ENCODE data around the gene ETV5. TPM values are rescaled to one million over a fixed set of nuclear protein-coding genes. Genes with fewer than 3 reads are reported as not detected.

The ETV5 gene
- total and polyA plus RNA-seq, 10 of the 15 experiments (the other 5 are each of a cell fraction or from before 2014, with no cell fraction given): 5.0 to 18.4 (median 7.4) TPM

- intact Hi-C loops (cut with micrococcal nuclease; ENCODE audit: unreplicated experiment): no loop called here
- in situ Hi-C loops (cut with MboI): no loop called here
- no peak overlapping the region for H3K4me3 ChIP-seq
- WGBS (ENCODE audit: insufficient coverage, insufficient replicate concordance, low lambda C conversion rate, missing lambda C conversion rate): 49% methylated on average over 7 of the region's 7 CpGs
- ChIA-PET SMC1A (ENCODE audit: uncharacterized antibody, unreplicated experiment) (no interaction called here), POLR2A (no interaction called here), CTCF (interaction anchor here (0.6 kb wide), 1 partner anchor 227 kb away, joined by 4 read pairs; no protein-coding TSS in a partner anchor), RAD21 (ENCODE audit: unreplicated experiment) (no interaction called here)
- H3K9ac ChIP-seq (ENCODE audit: control insufficient read depth, insufficient read depth, low read length): no peak overlapping the region
- no peak for DNase-seq (ENCODE audit: low read depth, low spot score)
- BruUV-seq (replicated peaks): no TSS peak
- H4K20me1 ChIP-seq (ENCODE audit: control insufficient read depth, insufficient read depth): no peaks in the 10 kb centered on the region
- no peak overlapping the region for H3K4me2 ChIP-seq (ENCODE audit: control insufficient read depth, insufficient read depth)
- H3K4me1 ChIP-seq (ENCODE audit: control insufficient read depth, insufficient read depth, low read length): no peaks in the 10 kb centered on the region
- H2AFZ ChIP-seq (ENCODE audit: control insufficient read depth, low read depth, low read length): no peak overlapping the region
- peaks cover 0 to 1% of the 10 kb centered on the region in 2 experiments; a peak in 2 of 4 replicates for H3K27me3 ChIP-seq (replicated peaks in 1 of 2; ENCODE audit: control insufficient read depth in 2 of 2, insufficient read depth in 2 of 2, low read length in 1 of 2)
- ATAC-seq: no peak
- H3K9me3 ChIP-seq (replicated peaks; ENCODE audit: control insufficient read depth, insufficient read depth, low read length): no peaks in the 10 kb centered on the region; the same call in 2 of the 3 replicates
- no peak for FAIRE-seq
- no peak overlapping the region for H3K27ac ChIP-seq (ENCODE audit: control insufficient read depth, insufficient read depth)
- no peaks in the 10 kb centered on the region for H3K36me3 ChIP-seq (ENCODE audit: control insufficient read depth in 2 of 2, insufficient read depth in 2 of 2, low read length in 1 of 2)
- no peaks in the 10 kb centered on the region for H3K79me2 ChIP-seq (ENCODE audit: control insufficient read depth, insufficient read depth, low read length)
- TF ChIP-seq MXI1 (IDR thresholded peaks at IDR 0.05; ENCODE audit: low read depth, low read length) (no peak), ATF2 (IDR thresholded peaks at IDR 0.05; ENCODE audit: low read length) (no peak), NFYB (IDR thresholded peaks at IDR 0.05; ENCODE audit: insufficient read depth, low read depth, low read length) (no peak), SMC3 (IDR thresholded peaks at IDR 0.05; ENCODE audit: borderline replicate concordance, low read length) (no peak), REST (IDR thresholded peaks at IDR 0.05; ENCODE audit: low read depth, low read length) (no peak), JUNB (IDR thresholded peaks at IDR 0.05) (no peak), EED (IDR thresholded peaks at IDR 0.05; ENCODE audit: low read depth) (no peak), MYC (IDR thresholded peaks at IDR 0.05; ENCODE audit: insufficient read depth, insufficient read length, insufficient replicate concordance, low read length, severe bottlenecking) (no peak), NFXL1 (IDR thresholded peaks at IDR 0.05; ENCODE audit: borderline replicate concordance) (no peak), RB1 (IDR thresholded peaks at IDR 0.05; ENCODE audit: borderline replicate concordance) (no peak), SUZ12 (IDR thresholded peaks at IDR 0.05; ENCODE audit: unreplicated experiment) (no peak), ZNF217 (IDR thresholded peaks at IDR 0.05) (no peak), RAD21 (IDR thresholded peaks at IDR 0.05; ENCODE audit: insufficient read depth, low read depth, low read length) (no peak), POLR2AphosphoS2 (IDR thresholded peaks at IDR 0.05; ENCODE audit: low read depth, low read length) (no peak), IRF5 (IDR thresholded peaks at IDR 0.05; ENCODE audit: borderline replicate concordance) (no peak)
Measured at GRCh38 chr3:186042521-186043202, 66.2 kb downstream of the ETV5 start.

Data from GM12878 (cell line).